SH-SY5Y (cell line): ENCODE measurements around the gene RAMACL.

Experiments
- GATA2 ChIP-seq: IDR thresholded peaks from 2 replicates; pipeline ENCODE4 v1.6.1; 2011; ENCODE audit warnings: mild to moderate bottlenecking, low read depth, low read length
- GATA3 ChIP-seq: IDR thresholded peaks from 2 replicates; pipeline ENCODE4 v1.6.1; 2011; ENCODE audit warnings: low read depth, mild to moderate bottlenecking, low read length, moderate library complexity

The RAMACL gene

GRCh38 chr6:166608774-166609173 lies 22.3 kb upstream of the RAMACL start:
- TF ChIP-seq GATA2 (no peak), GATA3 (no peak)

GRCh38 chr6:166605752-166606151 lies 19.3 kb upstream of the RAMACL start:
- TF ChIP-seq GATA3 (no peak), GATA2 (peak; percentile 65)

- no peak for TF ChIP-seq GATA2
- no peak for TF ChIP-seq GATA3
These were observed 18.4 kb upstream of the RAMACL start for GRCh38 chr6:166604911-166605310.

GRCh38 chr6:166604328-166604727 lies 17.9 kb upstream of the RAMACL start:
- TF ChIP-seq GATA3 (no peak), GATA2 (no peak)

GRCh38 chr6:166603043-166603690 lies 16.7 kb upstream of the RAMACL start:
- TF ChIP-seq GATA2 (no peak), GATA3 (no peak)

GRCh38 chr6:166601956-166602355 lies 15.5 kb upstream of the RAMACL start:
- TF ChIP-seq GATA3 (no peak), GATA2 (no peak)

- no peak for TF ChIP-seq GATA2
- TF ChIP-seq GATA3, result no peak
These were observed 14.5 kb upstream of the RAMACL start for GRCh38 chr6:166600931-166601330.

- TF ChIP-seq GATA2, result no peak
- no peak for TF ChIP-seq GATA3
These were observed 12.7 kb upstream of the RAMACL start for GRCh38 chr6:166599205-166599604.

- TF ChIP-seq GATA3 (no peak), GATA2 (no peak)
These were observed 12.1 kb upstream of the RAMACL start for GRCh38 chr6:166598441-166599138.

- TF ChIP-seq GATA3, result no peak
- TF ChIP-seq GATA2, result no peak
These were observed 11.4 kb upstream of the RAMACL start for GRCh38 chr6:166597711-166598440.

GRCh38 chr6:166596776-166597507 lies 10.5 kb upstream of the RAMACL start:
- no peak for TF ChIP-seq GATA3
- TF ChIP-seq GATA2, result no peak

GRCh38 chr6:166595949-166596348 lies 9.5 kb upstream of the RAMACL start:
- no peak for TF ChIP-seq GATA2
- no peak for TF ChIP-seq GATA3

GRCh38 chr6:166595061-166595780 lies 8.7 kb upstream of the RAMACL start:
- TF ChIP-seq GATA2 (no peak), GATA3 (no peak)

GRCh38 chr6:166592821-166593220 lies 6.3 kb upstream of the RAMACL start:
- TF ChIP-seq GATA2 (no peak), GATA3 (no peak)
